NCI-H2107 treated with DMSO at 0.1 percent for 48 hours (cell line): ENCODE measurements around the gene CXXC5.

Experiments used
- DNase-seq: peaks from one replicate; lab custom pipeline; 2025; ENCODE audit not compliant: unreplicated experiment; lab: John Stamatoyannopoulos, UW

Gene CXXC5

DNA sequence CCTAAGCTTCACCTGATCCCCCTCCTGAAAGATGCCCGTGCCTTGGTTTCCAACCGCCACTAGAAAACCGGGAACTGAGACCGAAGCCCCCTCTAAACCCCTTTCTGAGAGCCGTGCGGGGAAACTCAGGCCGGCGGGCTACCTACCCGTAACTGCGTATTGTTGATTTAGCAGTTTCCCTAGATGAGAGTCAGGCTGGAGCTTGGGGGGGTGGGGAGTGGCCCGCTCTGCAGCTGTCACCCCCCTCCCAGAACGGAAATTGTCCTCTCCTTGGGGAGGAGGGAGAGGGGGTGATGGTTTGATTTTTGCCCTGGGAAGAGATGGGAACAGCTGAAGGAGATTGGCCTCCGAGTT is 2.5 kb downstream of the CXXC5 start:
- no peak for DNase-seq

DNA sequence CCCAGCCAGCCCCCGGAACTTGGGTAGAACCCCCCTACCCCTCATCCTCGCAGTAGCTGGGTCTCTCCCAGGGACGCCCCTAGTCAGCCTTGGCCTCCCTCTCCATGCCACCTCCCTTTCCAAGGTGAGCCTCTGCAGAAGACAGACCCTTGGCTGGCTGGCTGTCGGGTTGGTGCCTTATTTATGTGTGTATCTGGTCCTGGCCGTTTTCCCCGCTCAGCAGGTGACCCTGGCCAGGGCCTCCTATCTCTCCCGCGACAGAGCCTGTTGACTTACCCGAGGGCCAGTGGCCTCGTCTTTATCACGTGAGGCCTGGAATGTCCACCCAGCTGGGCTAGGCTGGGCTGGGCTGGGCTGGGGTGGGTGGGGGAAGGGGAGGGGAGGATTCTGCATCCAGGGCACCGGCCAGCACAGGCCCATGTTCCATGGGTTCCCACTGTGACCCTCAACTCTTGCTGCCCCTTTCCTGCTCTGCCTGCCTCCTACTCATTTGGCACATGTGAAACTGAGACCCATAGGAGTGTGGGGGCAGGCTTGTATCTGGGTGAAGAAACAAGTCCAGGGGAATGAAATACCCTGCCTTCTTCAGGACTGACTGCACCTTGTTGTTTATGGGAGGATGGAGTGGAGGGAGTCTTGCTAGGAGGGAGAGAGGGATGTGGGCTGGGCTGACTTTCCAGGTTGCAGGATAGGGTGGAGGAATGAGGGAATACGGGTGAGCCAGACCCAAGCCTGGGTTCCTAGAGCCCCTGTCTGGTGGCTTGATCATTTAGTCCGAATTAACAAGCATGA is 3.1 kb downstream of the CXXC5 start:
- DNase-seq: no peak

DNA sequence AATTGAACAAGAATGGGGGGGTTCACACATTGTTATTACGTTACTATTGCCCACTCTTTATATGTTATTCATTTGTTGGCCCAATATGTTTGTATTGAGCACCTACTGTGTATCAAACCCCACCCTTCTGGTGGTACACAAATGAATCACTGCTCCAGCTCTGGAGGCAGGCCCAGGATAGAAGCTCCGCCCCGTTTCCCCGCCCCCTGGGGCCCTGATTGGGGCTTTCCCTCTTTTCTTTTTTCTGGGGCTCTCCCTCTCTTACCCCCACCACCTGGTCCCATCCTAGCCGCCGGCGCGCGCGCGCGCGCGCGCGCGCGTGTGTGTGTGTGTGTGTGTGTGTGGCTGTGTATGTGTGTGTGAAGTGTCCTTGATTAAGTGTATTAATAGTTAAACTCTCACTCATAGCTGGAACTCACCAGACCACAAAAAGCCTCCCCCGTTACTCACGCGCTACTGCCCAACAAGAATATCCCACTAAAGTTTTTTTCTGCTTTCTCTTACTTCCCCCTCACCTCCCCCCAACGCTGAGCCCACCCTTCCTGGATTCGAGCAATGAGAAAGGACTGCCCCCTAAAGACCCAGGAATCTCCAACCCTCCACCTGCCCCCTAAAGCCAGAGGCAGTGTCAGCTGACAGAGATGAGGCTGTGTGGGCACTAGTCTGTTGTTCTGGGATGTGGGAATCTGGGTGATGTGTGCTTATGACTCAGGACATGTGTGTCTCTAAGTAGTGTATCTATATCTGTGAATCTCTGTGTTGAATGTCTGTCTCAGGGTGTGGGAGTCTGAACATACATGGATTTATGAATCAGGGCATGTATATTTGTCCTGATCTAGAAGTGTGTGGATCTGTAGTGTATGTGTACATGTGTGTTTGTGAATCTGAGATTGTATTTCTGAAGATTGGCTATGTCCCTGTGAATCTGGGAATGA is 4.0 kb downstream of the CXXC5 start:
- no peak for DNase-seq

DNA sequence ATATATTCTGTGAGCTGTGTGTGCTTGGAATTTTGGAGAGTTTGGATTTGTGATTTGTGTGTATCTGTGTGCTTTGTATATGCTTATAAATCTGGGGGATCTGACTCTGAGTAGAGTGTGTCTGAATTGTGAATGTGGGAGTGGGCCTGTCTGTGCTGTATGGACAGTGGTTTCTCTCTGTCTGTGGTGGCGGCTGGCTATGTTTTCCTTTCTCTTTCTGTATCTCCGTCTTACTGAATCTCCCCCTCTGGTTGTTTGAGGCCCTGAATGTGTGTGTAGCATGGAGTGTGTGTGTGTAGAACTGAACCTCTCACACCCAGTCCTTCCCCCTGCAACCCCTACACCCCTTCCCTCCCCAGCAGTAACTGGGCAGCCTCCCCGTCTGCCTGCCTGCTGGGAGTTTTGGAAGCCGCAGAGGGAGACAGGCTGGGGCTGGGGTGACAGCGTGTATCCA is 4.7 kb downstream of the CXXC5 start:
- DNase-seq: no peak

- DNase-seq: no peak
These were observed 5.5 kb downstream of the CXXC5 start for GRCh38 chr5:139653616-139654015.

GRCh38 chr5:139654464-139654863 is 6.3 kb downstream of the CXXC5 start:
- DNase-seq: no peak

DNA sequence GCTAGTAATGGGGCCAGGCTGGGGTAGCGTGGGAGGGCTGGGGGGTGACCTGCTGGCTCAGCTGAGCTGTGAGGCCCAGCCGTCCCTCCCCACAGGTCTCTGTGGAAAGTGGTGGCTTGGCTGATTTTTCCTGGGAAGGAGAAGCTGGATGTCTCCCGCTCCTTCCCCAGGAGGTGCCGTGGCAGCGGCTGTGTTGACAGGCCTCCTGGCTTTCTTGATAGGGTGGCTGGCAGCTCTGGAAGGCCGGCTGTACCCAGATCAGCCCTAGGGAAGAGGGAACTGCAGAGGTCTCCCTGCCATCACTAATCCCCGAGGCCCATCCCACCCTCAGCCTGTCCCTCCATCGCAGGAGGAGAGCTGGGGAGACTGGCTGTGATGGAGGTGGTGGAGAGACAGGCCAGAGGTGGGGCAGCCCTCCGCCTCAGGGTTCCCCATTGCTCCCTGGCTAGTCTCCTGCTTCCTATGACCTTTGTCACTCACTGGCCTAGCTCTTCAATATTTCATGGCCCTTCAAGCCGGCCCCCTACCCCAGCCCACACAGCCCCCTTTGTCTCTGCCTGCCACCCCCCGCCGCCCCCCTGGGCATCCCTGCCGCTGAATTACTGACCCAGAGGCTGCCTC is 6.8 kb downstream of the CXXC5 start:
- no peak for DNase-seq

DNA sequence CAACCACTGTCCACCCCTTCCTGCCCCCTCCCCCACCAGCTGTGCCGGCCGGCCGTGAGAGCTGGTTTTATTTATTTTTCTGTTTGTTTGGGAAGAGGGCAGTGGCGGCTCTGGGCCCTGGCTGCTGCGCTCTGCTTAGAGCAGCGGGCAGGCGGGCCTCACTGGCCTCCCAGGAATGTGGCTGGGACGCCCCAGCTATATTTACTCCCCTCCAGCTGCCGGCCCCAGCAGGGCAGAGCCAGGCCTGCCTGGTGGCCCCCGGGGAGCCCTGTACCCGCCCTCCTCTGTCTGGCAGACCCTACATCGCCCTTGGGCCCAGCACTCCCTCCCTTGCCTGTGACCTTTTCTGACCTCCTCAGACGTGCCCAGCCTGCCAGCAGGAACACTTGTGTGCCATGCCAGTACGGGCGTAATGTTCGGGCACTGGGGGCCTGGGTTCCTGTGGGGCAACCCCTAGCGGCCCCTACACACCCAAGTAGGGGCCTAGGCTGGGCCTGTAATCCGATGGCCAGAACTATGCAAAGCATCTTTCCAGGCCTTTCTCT is 7.7 kb downstream of the CXXC5 start:
- DNase-seq: no peak

DNA sequence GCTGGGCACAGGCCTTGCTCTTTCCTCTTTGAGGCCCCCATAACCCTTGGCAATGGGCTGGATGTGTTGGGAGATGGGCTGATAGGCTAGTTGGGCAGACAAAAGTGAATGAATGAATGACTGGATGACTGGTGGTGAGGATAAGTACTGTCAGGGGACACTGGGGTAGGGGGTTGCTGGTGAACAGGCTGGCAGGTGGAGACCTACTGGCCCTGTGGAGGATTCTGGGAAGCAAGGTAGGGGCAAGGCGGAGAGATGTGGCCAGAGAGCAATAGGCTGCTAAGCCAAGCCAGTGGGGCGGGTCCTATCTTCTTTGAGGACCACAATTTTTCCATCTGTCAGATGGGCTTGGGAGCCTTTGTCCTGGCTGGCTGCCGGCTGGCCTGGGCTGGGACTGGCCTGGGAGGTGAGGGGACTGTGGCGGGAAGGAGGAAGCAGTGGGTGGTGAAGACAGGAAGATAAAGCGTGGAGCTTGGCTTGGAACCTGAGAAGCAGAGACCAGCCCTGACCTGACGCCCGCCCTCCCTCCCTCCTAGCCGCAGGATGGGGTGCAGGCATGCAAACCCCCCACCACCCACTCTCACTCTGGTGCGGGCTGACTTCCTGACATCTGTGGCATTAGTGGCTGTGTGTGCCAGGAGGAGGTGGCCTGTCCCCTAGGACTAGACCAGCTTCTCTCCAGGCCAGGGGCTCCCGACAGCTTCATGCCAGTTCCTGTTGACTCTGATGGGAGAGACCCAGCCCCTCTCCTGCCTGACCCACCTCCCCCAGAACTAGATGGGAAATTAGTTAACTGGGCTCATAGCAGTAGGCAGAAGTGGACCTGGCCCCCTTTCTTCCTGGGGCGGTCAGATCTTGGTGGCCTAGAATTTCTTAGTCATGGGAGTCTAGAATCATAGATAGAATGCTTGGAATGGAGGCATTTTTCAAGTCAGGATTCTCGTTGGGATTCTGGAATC is 9.5 kb downstream of the CXXC5 start:
- no peak for DNase-seq

GRCh38 chr5:139658501-139658927 is 10.4 kb downstream of the CXXC5 start:
- no peak for DNase-seq

DNA sequence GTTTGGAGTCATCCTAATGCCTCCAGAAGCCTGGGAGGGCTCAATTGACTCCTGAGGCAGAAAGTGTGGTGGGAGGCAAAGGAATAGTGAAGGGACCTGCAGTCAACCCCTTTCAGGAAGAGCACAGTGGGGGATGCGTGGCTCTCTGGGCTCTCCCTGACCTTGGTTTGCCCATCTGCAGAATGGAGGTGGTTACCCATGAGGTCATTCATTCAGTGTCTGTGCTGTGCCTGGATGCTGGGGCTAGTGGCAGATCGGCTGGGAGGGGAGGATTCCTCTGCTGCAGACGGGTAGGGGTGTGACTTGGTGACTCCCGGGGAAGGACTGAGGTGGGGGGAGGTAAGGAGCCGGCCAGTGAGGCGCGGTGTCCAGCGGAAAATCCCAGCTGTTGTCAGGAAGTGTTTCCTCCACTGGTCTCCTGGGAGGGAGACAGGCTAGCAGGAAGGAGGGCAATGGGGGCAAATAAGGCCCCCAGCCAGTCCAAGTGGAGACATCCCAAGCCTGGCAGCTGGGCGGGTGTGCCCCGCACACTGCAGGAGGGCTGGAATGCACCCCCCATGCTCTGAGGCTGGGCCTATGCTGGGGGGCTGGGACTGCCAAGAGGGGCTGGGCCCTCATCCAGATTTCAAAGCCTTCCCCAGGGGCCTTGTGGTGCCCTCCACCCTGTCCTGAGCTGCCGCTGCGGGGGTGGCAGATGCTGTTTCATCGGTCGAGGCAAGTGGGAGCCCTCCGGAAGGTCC is 10.9 kb downstream of the CXXC5 start:
- DNase-seq: no peak

DNA sequence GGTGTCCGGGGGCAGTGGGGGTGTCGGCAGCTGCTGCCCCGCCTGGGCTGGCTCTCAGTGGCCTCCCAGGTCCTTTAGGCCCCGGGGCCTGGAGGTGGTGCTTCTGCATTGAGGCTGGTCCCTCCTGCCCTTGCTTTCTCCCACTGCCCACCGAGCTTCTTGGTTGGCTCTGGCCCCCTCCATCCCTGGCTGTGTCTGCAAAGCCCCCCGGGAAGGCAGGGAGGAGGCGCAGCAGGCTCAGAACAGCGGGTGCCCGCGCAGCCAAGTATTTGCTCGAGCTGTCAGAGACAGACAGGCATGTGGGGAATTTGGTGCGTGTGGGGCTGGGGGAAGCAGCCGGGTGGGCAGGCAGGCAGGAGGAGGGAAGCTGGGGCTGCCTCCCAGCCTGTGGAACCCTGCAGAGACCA is 11.5 kb downstream of the CXXC5 start:
- DNase-seq: no peak

DNA sequence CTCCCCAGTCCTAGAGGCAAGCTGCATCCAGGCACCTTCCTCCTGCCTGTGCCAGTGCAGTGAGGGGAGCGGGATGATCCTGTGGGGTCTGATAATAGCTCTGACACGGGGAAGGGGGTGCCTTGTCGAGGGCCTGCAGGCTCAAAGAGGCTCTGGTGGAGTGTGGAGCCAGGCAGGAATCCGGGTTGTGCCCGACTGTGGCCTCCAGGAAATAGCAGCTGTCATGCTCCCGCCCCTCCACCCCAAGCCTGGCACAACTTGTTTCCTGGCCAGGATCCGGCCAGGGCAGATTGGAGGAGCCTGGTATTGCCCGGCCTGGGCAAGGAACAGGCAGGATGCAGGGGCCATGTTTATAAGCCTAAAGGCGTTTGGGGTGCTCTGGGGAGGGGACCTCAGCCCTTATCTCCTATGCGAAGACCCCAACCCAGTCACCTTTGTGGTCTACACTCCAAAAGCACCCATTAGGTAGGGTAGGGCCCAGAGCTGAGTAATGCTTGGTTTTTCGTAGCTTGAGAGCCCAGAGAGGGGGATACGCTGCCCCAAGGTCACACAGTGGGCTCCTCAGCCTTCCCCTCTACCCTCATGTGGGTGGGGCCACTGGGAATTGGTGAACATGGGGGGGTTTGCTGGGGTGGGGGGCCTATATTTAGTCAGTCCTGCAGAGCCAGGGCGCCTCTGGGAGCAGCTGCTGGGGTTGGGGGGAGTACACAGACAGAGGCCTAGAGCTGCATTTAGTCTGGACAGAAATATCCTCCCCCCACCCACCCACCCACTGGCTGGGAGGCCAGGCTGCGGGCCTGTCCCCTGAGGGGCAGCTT is 12.2 kb downstream of the CXXC5 start:
- DNase-seq: no peak

GRCh38 chr5:139660923-139661814 is 13.0 kb downstream of the CXXC5 start:
- peak; percentile 17 for DNase-seq

- no peak for DNase-seq
These were observed 14.5 kb downstream of the CXXC5 start for GRCh38 chr5:139662617-139663016.

DNA sequence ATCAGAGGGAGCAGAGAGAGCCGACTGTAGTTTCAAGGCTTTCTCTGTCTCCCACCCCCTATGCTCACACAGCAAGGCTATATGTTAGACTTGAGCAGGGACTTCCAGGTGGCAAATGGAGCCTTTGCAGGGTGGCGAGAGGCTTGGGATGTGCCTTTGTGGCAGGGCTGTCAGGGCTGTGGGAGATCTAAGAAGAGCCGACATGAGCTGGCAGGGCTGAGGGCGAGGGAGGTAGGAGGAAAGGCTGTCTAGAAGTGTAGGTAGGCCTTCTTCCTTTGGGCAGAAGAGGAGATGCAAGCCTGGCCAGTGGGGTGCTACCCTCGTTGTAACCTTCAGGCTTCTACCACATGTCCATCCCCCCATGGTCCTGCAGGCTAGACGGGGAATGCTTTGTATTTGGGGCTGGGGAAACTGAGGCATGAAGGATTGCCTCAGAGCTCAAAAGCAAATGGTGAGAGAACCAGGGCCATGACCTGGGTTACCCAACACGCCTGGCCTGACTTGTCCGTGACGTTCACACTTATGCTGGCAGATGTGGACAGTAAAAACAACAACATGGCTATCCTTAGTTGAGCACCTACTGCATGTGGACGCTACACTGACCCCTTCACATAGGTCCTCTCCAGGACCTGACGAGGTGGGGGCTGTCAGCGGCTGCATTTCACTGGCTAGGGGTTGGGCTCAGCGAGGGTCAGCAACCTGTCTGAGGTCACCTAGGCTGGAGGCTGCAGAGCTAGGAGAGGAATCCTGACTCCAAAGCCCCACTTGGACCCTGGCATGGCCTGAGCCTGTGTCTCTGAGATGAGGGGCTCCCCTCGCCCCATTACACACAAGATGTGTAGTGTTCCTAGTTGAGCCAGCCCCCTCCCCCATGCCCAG is 15.3 kb downstream of the CXXC5 start:
- DNase-seq: no peak
